ENCODE results near the gene SIN3A. TPM values are rescaled to one million over a fixed set of nuclear protein-coding genes. Genes with fewer than 3 reads are reported as not detected.

The SIN3A gene
- total RNA-seq, 1 donor from 2014 or later: 56.0 TPM

DNA sequence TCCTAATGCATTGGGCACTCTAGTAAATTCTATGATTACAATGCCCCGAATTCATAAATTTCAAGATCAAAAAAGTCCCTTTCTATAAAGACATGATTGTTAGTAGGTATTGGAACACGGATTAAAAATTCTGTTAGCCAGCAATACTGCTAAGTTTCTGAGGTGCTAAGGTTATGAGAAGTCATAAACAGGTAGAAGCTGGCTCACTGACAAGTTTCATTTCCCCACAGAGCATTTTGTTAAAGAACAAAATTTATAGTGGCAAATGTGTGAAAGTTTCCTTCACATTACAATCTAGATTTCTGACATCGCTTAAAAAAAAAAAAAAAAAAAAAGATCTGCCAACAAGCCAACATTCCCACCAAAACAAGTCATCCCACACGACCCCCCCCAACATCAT is 70.7 kb downstream of the SIN3A start:
- intact Hi-C loops (cut with DNase I): no loop called here
- Histone ChIP-seq H3K27me3 (no peaks in the 10 kb centered on the region), H3K9me3 (no peaks in the 10 kb centered on the region), H3K36me3 (peaks cover 97% of the 10 kb centered on the region), H3K4me1 (no peaks in the 10 kb centered on the region), H3K27ac (no peak overlapping the region), H3K4me3 (no peak overlapping the region)
- DNase-seq (no peak), ATAC-seq (no peak)
- TF ChIP-seq, protein P1, sequence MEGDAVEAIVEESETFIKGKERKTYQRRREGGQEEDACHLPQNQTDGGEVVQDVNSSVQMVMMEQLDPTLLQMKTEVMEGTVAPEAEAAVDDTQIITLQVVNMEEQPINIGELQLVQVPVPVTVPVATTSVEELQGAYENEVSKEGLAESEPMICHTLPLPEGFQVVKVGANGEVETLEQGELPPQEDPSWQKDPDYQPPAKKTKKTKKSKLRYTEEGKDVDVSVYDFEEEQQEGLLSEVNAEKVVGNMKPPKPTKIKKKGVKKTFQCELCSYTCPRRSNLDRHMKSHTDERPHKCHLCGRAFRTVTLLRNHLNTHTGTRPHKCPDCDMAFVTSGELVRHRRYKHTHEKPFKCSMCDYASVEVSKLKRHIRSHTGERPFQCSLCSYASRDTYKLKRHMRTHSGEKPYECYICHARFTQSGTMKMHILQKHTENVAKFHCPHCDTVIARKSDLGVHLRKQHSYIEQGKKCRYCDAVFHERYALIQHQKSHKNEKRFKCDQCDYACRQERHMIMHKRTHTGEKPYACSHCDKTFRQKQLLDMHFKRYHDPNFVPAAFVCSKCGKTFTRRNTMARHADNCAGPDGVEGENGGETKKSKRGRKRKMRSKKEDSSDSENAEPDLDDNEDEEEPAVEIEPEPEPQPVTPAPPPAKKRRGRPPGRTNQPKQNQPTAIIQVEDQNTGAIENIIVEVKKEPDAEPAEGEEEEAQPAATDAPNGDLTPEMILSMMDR (IDR thresholded peaks at IDR 0.05): no peak

DNA sequence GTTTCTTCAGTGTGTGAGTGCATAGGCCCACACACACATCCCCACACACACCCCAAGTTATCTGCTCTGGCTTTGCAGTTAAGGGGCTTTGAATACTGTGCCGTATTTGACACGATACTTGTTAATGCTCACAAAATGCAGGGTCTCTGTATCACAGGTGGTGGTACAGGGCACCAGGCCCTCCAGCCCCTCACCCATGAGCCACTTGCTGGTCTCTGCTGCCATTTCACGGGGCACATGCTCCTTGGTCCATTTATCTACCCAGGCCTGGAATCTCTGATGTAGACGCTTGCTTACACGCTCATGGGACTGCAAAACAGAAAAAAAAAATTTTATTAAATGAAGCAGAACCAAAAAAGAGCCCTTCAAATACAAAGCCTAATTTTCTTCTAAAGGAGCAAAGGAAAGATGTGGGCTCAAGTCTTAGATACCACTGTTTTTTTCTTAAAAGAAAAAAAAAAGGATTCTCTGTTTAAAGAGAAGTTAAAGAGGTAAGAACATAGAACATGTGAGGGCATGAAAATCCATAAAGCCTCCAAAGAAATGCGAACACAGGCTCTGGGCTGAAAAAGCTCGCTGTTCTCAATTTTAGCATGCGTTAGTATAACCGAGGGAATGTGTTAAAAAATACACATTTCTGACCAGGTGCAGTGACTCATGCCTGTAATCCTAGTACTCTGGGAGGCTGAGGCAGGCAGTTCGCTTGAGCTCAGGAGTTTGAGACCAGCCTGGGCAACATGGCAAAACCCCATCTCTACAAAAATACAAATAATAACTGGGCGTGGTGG is 79.4 kb downstream of the SIN3A start:
- H3K27ac ChIP-seq: no peak overlapping the region
- no peak for ATAC-seq
- no peak for DNase-seq
- intact Hi-C loops (cut with DNase I): no loop called here
- H3K27me3 ChIP-seq: no peaks in the 10 kb centered on the region
- no peaks in the 10 kb centered on the region for H3K9me3 ChIP-seq
- H3K4me1 ChIP-seq: peaks cover 18% of the 10 kb centered on the region
- H3K4me3 ChIP-seq: no peak overlapping the region
- TF ChIP-seq, protein P1 (IDR thresholded peaks at IDR 0.05): no peak
- H3K36me3 ChIP-seq: peaks cover 57% of the 10 kb centered on the region

DNA sequence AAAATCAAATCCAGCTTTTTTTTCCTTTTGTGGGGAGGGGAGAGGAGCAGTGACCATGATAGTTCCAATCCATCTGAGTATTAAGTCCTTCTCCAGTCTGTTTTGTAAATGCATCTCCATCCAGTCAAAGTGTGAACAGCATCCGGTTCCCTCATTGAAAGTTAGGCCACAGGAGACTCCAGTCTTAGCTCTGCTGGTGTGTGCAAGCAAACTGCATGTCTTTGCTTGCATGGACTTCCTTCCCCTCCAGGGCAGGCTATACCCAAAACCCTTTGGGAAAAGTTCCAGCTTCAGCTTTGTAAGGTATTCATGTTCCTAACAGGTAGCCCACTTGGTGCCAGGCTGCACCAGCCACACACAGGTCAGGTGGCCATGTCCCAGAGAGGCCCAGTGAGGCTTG is 80.0 kb downstream of the SIN3A start:
- Histone ChIP-seq H3K4me3 (no peak overlapping the region), H3K36me3 (peaks cover 57% of the 10 kb centered on the region), H3K27me3 (no peaks in the 10 kb centered on the region), H3K9me3 (no peaks in the 10 kb centered on the region), H3K27ac (no peak overlapping the region), H3K4me1 (peaks cover 18% of the 10 kb centered on the region)
- TF ChIP-seq, protein P1 (IDR thresholded peaks at IDR 0.05): no peak
- ATAC-seq (no peak), DNase-seq (no peak)
- intact Hi-C loops (cut with DNase I): no loop called here

DNA sequence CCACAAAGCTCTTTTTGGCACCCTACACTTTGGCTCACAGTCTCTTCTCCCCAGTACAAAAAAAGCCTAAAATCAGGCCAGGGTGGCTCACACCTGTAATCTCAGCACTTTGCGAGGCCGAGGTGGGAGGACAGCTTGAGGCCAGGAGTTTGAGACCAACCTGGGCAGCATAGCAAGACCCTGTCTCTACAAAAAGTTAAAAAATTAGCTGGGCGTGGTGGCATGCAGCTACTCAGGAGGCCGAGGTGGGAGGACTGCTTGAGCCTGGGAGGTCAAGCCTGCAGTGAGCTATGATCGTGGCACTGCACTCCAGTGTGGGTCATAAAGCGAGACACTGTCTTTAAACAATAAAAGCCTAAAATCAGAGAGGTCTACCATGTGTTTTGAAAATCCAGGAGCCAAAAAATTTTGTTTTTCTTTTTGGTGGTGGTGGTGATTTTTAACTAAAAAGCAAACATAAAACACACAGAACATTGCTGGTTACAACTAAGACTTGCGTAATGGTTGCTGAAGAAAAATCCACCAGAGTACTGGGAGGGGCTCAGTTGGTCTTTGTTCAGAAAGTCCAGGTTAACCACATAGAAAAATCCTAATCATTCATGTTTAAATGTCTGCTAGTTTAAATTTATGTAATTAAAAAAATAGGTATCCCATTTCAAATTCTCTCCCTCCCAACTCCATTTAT is 81.5 kb downstream of the SIN3A start:
- Histone ChIP-seq H3K9me3 (no peaks in the 10 kb centered on the region), H3K27ac (peak overlapping the region; percentile 99), H3K4me1 (peaks cover 18% of the 10 kb centered on the region), H3K4me3 (no peak overlapping the region), H3K36me3 (peaks cover 57% of the 10 kb centered on the region), H3K27me3 (no peaks in the 10 kb centered on the region)
- DNase-seq: no peak
- ATAC-seq: no peak
- TF ChIP-seq, protein P1 (IDR thresholded peaks at IDR 0.05): no peak
- intact Hi-C loops (cut with DNase I): no loop called here

DNA sequence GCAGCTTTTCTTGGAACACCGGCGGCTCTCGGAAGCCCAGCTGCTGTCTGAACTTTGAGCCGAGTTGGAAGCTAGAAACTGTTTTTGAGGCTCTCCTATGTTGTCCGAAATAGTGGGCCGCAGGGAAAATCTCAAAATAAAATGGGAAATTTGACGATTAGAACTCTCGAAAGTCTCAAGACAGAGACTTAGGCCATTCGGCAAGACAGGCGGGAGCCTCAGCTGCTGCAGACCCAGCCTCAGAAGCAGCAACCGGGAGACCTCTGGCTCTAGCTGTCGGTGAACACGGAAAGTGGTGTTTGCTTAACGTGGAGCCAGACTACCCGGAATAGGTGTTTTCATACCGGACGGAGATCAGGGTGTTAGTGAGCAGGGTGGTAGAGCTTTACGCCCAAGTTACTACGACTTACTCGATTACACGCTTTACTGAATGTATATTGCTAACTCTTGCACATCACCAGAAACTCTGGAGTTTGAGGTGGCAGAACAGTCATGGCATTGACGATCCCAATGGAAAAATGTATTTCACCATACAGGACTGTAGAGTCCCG is 82.7 kb downstream of the SIN3A start:
- TF ChIP-seq, protein P1 (IDR thresholded peaks at IDR 0.05): no peak
- H3K4me1 ChIP-seq: peaks cover 18% of the 10 kb centered on the region
- ATAC-seq (no peak), DNase-seq (no peak)
- intact Hi-C loops (cut with DNase I): no loop called here
- H3K4me3 ChIP-seq: peak overlapping the region; percentile 98
- peak overlapping the region; percentile 99 for H3K27ac ChIP-seq
- H3K9me3 ChIP-seq: no peaks in the 10 kb centered on the region
- peaks cover 58% of the 10 kb centered on the region for H3K36me3 ChIP-seq
- H3K27me3 ChIP-seq: no peaks in the 10 kb centered on the region
